Upper lobe of left lung (tissue), 4 donors: ENCODE measurements around the gene UBAC2.

Source experiments
- CTCF ChIP-seq, 6 experiments: fragments of 450-650 bp in 4 of 6; fragments of 200-600 bp in 2 of 6; sonication (generic) in 2 of 6; IDR thresholded peaks; one replicate each; pipeline ENCODE4 v1.5.1; 2016 to 2019; ENCODE audit warnings: antibody characterized with exemption in 6 of 6
- EP300 ChIP-seq, 4 donors: sonication (generic); formaldehyde crosslinking; IDR thresholded peaks; one replicate each; pipeline ENCODE4 v1.5.1; 2017; ENCODE audit warnings: antibody characterized with exemption in 4 of 4, control low read depth in 2 of 4
- POLR2AphosphoS5 ChIP-seq, 2 donors: sonication (generic); formaldehyde crosslinking; IDR thresholded peaks; one replicate each; pipeline ENCODE4 v1.5.1; 2017; ENCODE audit warnings: antibody characterized with exemption in 2 of 2

GRCh38 chr13:99192480-99192879, 8.2 kb upstream of the UBAC2 start:
- no peak for TF ChIP-seq CTCF (IDR thresholded peaks at IDR 0.05)
- no peak for TF ChIP-seq EP300 (IDR thresholded peaks at IDR 0.05)
- TF ChIP-seq POLR2AphosphoS5 (IDR thresholded peaks at IDR 0.05), result no peak
